IMR-90 (cell line): ENCODE results near the gene ARVCF.

Experiments
- CEBPB ChIP-seq: IDR thresholded peaks from 2 replicates; pipeline ENCODE4 v1.6.1; 2012; ENCODE audit warnings: low read depth, low read length, improper control_type of control experiment
- FOS ChIP-seq: fragments of 150-350 bp; IDR thresholded peaks from 2 replicates; pipeline ENCODE4 v1.6.1; 2016; ENCODE audit warnings: low read depth, low read length
- MAZ ChIP-seq: IDR thresholded peaks from 2 replicates; pipeline ENCODE4 v1.6.1; 2012; ENCODE audit warnings: low read depth, mild to moderate bottlenecking, low read length, improper control_type of control experiment, moderate library complexity, borderline replicate concordance
- MXI1 ChIP-seq: IDR thresholded peaks from 2 replicates; pipeline ENCODE4 v1.6.1; 2012; ENCODE audit warnings: low read depth, mild to moderate bottlenecking, low read length, moderate library complexity, borderline replicate concordance
- POLR2A ChIP-seq: IDR thresholded peaks from 2 replicates; pipeline ENCODE4 v1.6.1; 2012; ENCODE audit warnings: mild to moderate bottlenecking, low read depth, low read length
- RAD21 ChIP-seq: IDR thresholded peaks from 2 replicates; pipeline ENCODE4 v1.6.1; 2012; ENCODE audit warnings: low read length, improper control_type of control experiment
- RCOR1 ChIP-seq: IDR thresholded peaks from 2 replicates; pipeline ENCODE4 v1.6.1; 2012; ENCODE audit warnings: mild to moderate bottlenecking, low read length, improper control_type of control experiment; ENCODE audit not compliant: insufficient replicate concordance
- SMC3 ChIP-seq: fragments of 150-350 bp; IDR thresholded peaks from 2 replicates; pipeline ENCODE4 v1.6.1; 2016; ENCODE audit warnings: low read depth, mild to moderate bottlenecking, antibody characterized with exemption, low read length, moderate library complexity
- TF ChIP-seq, protein P1 (sequence below): conservative IDR thresholded peaks from 2 replicates; pipeline ENCODE4 v1.5.1; 2012; ENCODE audit warnings: mild to moderate bottlenecking, low read depth, low read length, improper control_type of control experiment
- TF ChIP-seq, protein P2 (sequence below): fragments of 150-350 bp; IDR thresholded peaks from 2 replicates; pipeline ENCODE4 v1.6.1; 2016; ENCODE audit warnings: low read depth, mild to moderate bottlenecking, low read length, moderate library complexity, borderline replicate concordance
- TF ChIP-seq, protein P3 (sequence below): fragments of 150-350 bp; IDR thresholded peaks from 2 replicates; pipeline ENCODE4 v1.6.1; 2017; ENCODE audit warnings: mild to moderate bottlenecking, antibody characterized with exemption, low read length, low read depth

DNA sequence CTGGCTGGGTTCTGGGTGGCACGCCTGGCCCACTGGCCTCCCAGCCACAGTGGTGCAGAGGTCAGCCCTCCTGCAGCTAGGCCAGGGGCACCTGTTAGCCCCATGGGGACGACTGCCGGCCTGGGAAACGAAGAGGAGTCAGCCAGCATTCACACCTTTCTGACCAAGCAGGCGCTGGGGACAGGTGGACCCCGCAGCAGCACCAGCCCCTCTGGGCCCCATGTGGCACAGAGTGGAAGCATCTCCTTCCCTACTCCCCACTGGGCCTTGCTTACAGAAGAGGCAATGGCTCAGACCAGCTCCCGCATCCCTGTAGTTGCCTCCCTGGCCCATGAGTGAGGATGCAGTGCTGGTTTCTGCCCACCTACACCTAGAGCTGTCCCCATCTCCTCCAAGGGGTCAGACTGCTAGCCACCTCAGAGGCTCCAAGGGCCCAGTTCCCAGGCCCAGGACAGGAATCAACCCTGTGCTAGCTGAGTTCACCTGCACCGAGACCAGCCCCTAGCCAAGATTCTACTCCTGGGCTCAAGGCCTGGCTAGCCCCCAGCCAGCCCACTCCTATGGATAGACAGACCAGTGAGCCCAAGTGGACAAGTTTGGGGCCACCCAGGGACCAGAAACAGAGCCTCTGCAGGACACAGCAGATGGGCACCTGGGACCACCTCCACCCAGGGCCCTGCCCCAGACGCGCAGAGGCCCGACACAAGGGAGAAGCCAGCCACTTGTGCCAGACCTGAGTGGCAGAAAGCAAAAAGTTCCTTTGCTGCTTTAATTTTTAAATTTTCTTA, 47.3 kb downstream of the ARVCF start:
- TF ChIP-seq POLR2A (no peak), FOS (no peak), CEBPB (no peak), RAD21 (no peak), SMC3 (no peak), RCOR1 (no peak), MAZ (no peak), MXI1 (no peak)
- TF ChIP-seq, protein P1, sequence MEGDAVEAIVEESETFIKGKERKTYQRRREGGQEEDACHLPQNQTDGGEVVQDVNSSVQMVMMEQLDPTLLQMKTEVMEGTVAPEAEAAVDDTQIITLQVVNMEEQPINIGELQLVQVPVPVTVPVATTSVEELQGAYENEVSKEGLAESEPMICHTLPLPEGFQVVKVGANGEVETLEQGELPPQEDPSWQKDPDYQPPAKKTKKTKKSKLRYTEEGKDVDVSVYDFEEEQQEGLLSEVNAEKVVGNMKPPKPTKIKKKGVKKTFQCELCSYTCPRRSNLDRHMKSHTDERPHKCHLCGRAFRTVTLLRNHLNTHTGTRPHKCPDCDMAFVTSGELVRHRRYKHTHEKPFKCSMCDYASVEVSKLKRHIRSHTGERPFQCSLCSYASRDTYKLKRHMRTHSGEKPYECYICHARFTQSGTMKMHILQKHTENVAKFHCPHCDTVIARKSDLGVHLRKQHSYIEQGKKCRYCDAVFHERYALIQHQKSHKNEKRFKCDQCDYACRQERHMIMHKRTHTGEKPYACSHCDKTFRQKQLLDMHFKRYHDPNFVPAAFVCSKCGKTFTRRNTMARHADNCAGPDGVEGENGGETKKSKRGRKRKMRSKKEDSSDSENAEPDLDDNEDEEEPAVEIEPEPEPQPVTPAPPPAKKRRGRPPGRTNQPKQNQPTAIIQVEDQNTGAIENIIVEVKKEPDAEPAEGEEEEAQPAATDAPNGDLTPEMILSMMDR: no peak
- TF ChIP-seq, protein P2, sequence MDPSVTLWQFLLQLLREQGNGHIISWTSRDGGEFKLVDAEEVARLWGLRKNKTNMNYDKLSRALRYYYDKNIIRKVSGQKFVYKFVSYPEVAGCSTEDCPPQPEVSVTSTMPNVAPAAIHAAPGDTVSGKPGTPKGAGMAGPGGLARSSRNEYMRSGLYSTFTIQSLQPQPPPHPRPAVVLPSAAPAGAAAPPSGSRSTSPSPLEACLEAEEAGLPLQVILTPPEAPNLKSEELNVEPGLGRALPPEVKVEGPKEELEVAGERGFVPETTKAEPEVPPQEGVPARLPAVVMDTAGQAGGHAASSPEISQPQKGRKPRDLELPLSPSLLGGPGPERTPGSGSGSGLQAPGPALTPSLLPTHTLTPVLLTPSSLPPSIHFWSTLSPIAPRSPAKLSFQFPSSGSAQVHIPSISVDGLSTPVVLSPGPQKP: no peak
- TF ChIP-seq, protein P3, sequence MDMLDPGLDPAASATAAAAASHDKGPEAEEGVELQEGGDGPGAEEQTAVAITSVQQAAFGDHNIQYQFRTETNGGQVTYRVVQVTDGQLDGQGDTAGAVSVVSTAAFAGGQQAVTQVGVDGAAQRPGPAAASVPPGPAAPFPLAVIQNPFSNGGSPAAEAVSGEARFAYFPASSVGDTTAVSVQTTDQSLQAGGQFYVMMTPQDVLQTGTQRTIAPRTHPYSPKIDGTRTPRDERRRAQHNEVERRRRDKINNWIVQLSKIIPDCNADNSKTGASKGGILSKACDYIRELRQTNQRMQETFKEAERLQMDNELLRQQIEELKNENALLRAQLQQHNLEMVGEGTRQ: no peak
